Endothelial cell of umbilical vein (primary cell): ENCODE data around the gene FREM3.

Experiments used
- MAX ChIP-seq: IDR thresholded peaks from 2 replicates; pipeline ENCODE4 v1.6.1; 2011; ENCODE audit not compliant: insufficient read depth, insufficient read length
- TF ChIP-seq, protein P1 (sequence below), 2 donors: IDR thresholded peaks; 1 replicate in 1 of 2; 2 replicates in 1 of 2; pipeline ENCODE4 v1.5.1; 2011; ENCODE audit warnings: low read length in 2 of 2, mild to moderate bottlenecking in 2 of 2, moderate library complexity in 2 of 2, control low read depth in 1 of 2, inconsistent platforms in 1 of 2, low read depth in 1 of 2; ENCODE audit not compliant: insufficient read depth in 1 of 2; ENCODE audit errors: extremely low read depth in 1 of 2

DNA sequence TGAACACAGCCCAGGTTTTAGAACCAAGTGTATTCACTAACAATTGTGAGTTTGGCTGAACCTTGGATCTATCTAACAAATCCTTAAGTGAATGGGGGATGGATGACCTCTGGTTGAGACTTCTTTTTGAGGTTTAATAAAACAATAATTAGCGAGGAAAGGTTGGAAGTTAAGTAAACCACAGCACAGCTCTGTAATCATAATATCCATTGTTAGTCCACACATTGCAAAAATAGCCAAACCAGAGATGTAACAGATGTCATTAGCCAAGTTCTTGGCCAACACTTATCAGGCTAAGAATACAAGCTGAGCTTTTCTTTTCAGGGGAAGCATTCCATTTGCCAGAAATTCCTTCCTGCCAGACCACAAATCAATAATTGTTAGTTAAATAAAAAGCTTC lies 59.1 kb downstream of the FREM3 start:
- TF ChIP-seq MAX, result no peak
- TF ChIP-seq, protein P1, sequence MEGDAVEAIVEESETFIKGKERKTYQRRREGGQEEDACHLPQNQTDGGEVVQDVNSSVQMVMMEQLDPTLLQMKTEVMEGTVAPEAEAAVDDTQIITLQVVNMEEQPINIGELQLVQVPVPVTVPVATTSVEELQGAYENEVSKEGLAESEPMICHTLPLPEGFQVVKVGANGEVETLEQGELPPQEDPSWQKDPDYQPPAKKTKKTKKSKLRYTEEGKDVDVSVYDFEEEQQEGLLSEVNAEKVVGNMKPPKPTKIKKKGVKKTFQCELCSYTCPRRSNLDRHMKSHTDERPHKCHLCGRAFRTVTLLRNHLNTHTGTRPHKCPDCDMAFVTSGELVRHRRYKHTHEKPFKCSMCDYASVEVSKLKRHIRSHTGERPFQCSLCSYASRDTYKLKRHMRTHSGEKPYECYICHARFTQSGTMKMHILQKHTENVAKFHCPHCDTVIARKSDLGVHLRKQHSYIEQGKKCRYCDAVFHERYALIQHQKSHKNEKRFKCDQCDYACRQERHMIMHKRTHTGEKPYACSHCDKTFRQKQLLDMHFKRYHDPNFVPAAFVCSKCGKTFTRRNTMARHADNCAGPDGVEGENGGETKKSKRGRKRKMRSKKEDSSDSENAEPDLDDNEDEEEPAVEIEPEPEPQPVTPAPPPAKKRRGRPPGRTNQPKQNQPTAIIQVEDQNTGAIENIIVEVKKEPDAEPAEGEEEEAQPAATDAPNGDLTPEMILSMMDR (IDR thresholded peaks at IDR 0.05; ENCODE audit: extremely low read depth in 1 of 2, insufficient read depth in 1 of 2, low read depth in 1 of 2, low read length in 2 of 2), result no peak
